ENCODE data around the gene ZNF500. TPM values are rescaled to one million over a fixed set of nuclear protein-coding genes. Genes with fewer than 3 reads are reported as not detected.

ZNF500 gene
- total and polyA plus RNA-seq, 2 donors from 2014 or later = 4.9 to 18.3 TPM

DNA sequence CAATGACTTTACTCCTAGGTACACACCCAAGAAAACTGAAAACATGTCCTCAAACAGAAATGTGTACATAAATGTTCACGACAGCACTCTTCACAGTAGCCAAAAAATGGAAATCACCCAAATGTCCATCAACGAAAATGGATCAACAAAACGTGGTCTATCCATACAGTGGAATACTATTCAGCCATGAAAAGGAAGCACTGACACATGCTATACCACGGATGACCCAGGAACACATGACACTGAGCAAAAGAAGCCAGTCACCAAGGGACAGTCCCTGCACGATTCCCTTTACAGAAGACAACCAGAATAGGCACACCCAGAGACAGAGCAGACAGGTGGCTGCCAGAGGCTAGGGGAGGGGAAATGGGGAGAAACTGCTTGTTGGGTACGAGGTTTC, 11.3 kb downstream of the ZNF500 start:
- no peak overlapping the region for H3K4me3 ChIP-seq (ENCODE audit: low read length in 3 of 3)
- DNase-seq (no peak), FAIRE-seq (no peak)
- peaks cover 0 to 2% (median 0%) of the 10 kb centered on the region in 3 donors for H3K9me3 ChIP-seq (ENCODE audit: control insufficient read depth in 2 of 3, insufficient read depth in 1 of 3, low read length in 3 of 3)
- no peak overlapping the region for H3K9ac ChIP-seq (ENCODE audit: low read length in 3 of 3)
- intact Hi-C loops (cut with DNase I) = no loop called here
- peaks cover 7 to 44% (median 30%) of the 10 kb centered on the region in 3 donors for H3K36me3 ChIP-seq (ENCODE audit: control insufficient read depth in 2 of 3, insufficient read depth in 3 of 3, low read length in 3 of 3)
- TF ChIP-seq, protein P1, sequence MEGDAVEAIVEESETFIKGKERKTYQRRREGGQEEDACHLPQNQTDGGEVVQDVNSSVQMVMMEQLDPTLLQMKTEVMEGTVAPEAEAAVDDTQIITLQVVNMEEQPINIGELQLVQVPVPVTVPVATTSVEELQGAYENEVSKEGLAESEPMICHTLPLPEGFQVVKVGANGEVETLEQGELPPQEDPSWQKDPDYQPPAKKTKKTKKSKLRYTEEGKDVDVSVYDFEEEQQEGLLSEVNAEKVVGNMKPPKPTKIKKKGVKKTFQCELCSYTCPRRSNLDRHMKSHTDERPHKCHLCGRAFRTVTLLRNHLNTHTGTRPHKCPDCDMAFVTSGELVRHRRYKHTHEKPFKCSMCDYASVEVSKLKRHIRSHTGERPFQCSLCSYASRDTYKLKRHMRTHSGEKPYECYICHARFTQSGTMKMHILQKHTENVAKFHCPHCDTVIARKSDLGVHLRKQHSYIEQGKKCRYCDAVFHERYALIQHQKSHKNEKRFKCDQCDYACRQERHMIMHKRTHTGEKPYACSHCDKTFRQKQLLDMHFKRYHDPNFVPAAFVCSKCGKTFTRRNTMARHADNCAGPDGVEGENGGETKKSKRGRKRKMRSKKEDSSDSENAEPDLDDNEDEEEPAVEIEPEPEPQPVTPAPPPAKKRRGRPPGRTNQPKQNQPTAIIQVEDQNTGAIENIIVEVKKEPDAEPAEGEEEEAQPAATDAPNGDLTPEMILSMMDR (IDR thresholded peaks at IDR 0.05; ENCODE audit: borderline replicate concordance, extremely low read depth, insufficient read depth) = no peak
- H3K27ac ChIP-seq (ENCODE audit: low read depth in 2 of 2, low read length in 2 of 2) = no peak overlapping the region
- no peaks in the 10 kb centered on the region for H3K4me1 ChIP-seq (ENCODE audit: control insufficient read depth in 2 of 3, insufficient read depth in 2 of 3, low read depth in 1 of 3, low read length in 3 of 3)
- H3K27me3 ChIP-seq (ENCODE audit: control insufficient read depth, insufficient read depth, low read length) = no peaks in the 10 kb centered on the region

DNA sequence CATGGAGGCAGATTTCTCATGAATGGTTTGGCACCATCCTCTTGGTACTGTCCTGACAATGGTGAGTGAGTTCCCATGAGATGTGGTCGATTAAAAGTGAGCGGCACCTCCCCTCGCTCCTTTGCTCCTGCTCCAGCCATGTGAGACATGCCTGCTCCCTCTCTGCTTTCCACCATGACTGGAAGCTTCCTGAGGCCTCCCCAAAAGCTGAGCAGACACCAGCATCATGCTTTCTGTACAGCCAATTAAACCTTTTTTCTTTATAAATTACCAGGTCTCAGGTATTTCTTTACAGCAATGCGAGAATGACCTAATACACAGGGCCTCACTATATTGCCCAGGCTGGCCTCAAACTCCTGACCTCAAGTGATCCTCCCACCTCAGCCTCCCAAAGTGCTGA, 12.1 kb downstream of the ZNF500 start:
- FAIRE-seq = no peak
- H3K9me3 ChIP-seq (ENCODE audit: control insufficient read depth in 2 of 3, insufficient read depth in 1 of 3, low read length in 3 of 3) = peaks cover 0 to 2% (median 0%) of the 10 kb centered on the region in 3 donors
- H3K4me1 ChIP-seq (ENCODE audit: control insufficient read depth in 2 of 3, insufficient read depth in 2 of 3, low read depth in 1 of 3, low read length in 3 of 3) = no peaks in the 10 kb centered on the region
- no peak for DNase-seq
- no peaks in the 10 kb centered on the region for H3K27me3 ChIP-seq (ENCODE audit: control insufficient read depth, insufficient read depth, low read length)
- no peak overlapping the region for H3K27ac ChIP-seq (ENCODE audit: low read depth in 2 of 2, low read length in 2 of 2)
- intact Hi-C loops (cut with DNase I) = no loop called here
- no peak overlapping the region for H3K4me3 ChIP-seq (ENCODE audit: low read length in 3 of 3)
- H3K36me3 ChIP-seq (ENCODE audit: control insufficient read depth in 2 of 3, insufficient read depth in 3 of 3, low read length in 3 of 3) = peaks cover 7 to 37% (median 22%) of the 10 kb centered on the region in 3 donors
- TF ChIP-seq, protein P1 (IDR thresholded peaks at IDR 0.05; ENCODE audit: borderline replicate concordance, extremely low read depth, insufficient read depth) = no peak
- no peak overlapping the region for H3K9ac ChIP-seq (ENCODE audit: low read length in 3 of 3)

DNA sequence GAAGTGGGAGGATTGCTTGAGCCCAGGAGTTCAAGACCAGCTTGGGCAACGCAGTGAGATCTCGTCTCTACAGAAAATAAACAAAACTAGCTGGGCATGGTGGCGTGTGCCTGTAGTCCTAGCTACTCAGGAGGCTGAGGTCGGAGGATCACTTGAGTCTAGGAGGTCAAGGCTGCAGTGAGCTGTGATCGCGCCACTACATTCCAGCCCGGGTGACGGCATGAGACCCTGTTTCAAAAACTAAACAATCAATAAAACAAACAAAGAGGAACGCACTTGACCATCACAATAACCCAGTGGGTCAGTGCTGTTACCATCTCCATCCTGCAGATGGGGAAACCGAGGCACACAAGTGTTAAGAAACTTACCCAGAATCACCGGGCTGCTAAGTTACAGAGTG, 13.7 kb downstream of the ZNF500 start:
- intact Hi-C loops (cut with DNase I) = no loop called here
- no peak for DNase-seq
- Histone ChIP-seq H3K9ac (ENCODE audit: low read length in 3 of 3) (no peak overlapping the region), H3K27ac (ENCODE audit: low read depth in 2 of 2, low read length in 2 of 2) (no peak overlapping the region), H3K36me3 (ENCODE audit: control insufficient read depth in 2 of 3, insufficient read depth in 3 of 3, low read length in 3 of 3) (peaks cover 7 to 23% (median 21%) of the 10 kb centered on the region in 3 donors), H3K27me3 (ENCODE audit: control insufficient read depth, insufficient read depth, low read length) (no peaks in the 10 kb centered on the region), H3K9me3 (ENCODE audit: control insufficient read depth in 2 of 3, insufficient read depth in 1 of 3, low read length in 3 of 3) (peaks cover 0 to 2% (median 0%) of the 10 kb centered on the region in 3 donors), H3K4me3 (ENCODE audit: low read length in 3 of 3) (no peak overlapping the region), H3K4me1 (ENCODE audit: control insufficient read depth in 2 of 3, insufficient read depth in 2 of 3, low read depth in 1 of 3, low read length in 3 of 3) (no peaks in the 10 kb centered on the region)
- no peak for FAIRE-seq
- TF ChIP-seq, protein P1 (IDR thresholded peaks at IDR 0.05; ENCODE audit: borderline replicate concordance, extremely low read depth, insufficient read depth) = no peak
